A673 (cell line): ENCODE results near the gene PLXND1.

Source experiments
- EZH2 ChIP-seq: fragments of 200-600 bp; sonication (generic); IDR thresholded peaks from 2 replicates; pipeline ENCODE4 v1.6.1; 2017; ENCODE audit warnings: borderline replicate concordance, low read depth, mild to moderate bottlenecking, mixed read lengths, antibody characterized with exemption, low read length; ENCODE audit not compliant: poor library complexity, severe bottlenecking
- TF ChIP-seq, protein P1 (sequence below): fragments of 300-800, 200-600 bp; sonication (generic); conservative IDR thresholded peaks from 2 replicates; pipeline ENCODE4 v1.5.1; 2017; ENCODE audit warnings: low read depth, mild to moderate bottlenecking, antibody characterized with exemption, low read length, moderate library complexity, mixed read lengths

DNA sequence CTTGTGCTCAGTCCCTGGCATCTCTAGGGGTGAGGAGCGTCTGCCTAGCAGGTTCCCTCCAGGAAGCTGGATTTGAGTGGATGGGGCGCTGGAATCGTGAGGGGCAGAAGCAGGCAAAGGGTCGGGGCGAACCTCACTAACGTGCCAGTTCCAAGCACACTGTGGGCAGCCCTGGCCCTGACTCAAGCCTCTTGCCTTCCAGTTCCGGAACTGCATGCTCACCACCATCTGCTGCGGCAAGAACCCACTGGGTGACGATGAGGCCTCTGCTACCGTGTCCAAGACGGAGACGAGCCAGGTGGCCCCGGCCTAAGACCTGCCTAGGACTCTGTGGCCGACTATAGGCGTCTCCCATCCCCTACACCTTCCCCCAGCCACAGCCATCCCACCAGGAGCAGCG is 73.1 kb downstream of the PLXND1 start:
- TF ChIP-seq EZH2: no peak
- TF ChIP-seq, protein P1, sequence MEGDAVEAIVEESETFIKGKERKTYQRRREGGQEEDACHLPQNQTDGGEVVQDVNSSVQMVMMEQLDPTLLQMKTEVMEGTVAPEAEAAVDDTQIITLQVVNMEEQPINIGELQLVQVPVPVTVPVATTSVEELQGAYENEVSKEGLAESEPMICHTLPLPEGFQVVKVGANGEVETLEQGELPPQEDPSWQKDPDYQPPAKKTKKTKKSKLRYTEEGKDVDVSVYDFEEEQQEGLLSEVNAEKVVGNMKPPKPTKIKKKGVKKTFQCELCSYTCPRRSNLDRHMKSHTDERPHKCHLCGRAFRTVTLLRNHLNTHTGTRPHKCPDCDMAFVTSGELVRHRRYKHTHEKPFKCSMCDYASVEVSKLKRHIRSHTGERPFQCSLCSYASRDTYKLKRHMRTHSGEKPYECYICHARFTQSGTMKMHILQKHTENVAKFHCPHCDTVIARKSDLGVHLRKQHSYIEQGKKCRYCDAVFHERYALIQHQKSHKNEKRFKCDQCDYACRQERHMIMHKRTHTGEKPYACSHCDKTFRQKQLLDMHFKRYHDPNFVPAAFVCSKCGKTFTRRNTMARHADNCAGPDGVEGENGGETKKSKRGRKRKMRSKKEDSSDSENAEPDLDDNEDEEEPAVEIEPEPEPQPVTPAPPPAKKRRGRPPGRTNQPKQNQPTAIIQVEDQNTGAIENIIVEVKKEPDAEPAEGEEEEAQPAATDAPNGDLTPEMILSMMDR: no peak
